ENCODE data around the gene ACTR3C.
"Not testable (repeated sequence)": the region's sequence is repeated elsewhere in the genome, so short reads cannot be mapped to it uniquely, and the experiment has no call there.

ACTR3C gene

GRCh38 chr7:150313870-150314269, 9.5 kb downstream of the ACTR3C start:
- DNase-seq (ENCODE audit: low spot score) = no peak

GRCh38 chr7:150313367-150313809, 10.0 kb downstream of the ACTR3C start:
- no peak for DNase-seq (ENCODE audit: low spot score)

DNA sequence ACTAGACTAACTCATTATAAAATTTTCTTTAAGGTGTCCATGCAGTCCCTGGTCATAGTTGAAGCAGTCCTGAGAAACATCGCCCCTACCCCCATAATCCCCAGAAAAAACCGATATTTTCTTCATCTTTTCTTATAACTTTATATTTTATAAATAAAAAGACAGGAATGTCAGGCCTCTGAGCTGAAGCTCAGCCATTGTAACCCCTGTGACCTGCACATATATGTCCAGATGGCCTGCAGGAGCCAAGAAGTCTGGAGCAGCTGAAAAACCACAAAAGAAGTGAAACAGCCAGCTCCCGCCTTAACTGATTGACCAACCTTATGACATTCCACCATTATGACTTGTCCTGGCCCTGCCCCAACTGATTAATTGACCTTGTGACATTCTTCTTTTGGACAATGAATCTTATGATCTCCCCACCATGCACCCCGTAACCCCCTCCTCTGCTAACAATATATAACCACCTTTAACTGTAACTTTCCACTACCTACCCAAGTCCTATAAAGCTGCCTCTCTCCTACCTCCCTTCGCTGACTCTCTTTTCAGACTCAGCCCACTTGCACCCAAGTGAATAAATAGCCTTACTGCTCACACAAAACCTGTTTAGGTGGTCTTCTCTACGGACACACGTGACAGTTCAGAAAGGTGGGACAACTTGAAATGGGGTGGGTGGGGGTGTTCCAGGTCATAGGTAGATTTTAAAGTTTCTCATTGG, 10.5 kb downstream of the ACTR3C start:
- not testable (repeated sequence) for DNase-seq (ENCODE audit: low spot score)

DNA sequence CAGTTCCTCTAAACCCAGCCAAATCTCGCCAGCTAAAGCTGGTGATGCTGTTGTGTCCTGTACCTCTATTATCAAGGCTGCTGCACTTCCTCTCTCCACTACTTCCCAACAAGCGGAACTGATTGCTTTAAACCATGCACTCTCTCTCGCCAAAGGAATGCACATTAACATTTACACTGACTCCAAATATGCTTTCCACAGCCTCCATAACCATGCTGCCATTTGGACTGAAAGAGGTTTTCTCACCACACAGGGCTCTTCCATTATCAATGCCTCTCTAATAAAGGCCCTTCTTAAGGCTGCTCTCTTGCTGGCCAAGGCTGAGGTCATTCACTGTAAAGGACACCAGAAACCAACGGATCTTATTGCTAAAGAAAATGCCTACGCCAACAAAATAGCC, 11.6 kb downstream of the ACTR3C start:
- DNase-seq (ENCODE audit: low spot score) = no peak

GRCh38 chr7:150311146-150311545, 12.2 kb downstream of the ACTR3C start:
- no peak for DNase-seq (ENCODE audit: low spot score)

DNA sequence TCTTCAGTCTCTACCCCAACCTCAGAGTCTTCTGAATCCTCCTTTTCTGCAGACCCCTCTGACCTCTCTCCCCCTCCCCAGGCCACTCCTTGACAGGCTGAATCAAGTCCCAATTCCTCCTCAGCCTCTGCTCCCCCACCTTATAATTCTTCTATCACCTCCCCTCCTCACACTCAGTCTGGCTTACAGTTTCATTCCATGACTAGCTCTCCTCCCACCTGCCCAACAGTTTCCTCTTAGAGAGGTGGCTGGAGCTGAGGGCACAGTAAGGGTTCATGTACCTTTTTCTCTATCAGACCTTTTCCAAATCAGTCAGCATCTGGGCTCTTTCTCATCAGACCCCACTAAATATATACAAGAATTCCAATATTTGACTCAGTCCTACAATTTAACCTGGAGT, 14.8 kb downstream of the ACTR3C start:
- no peak for DNase-seq (ENCODE audit: low spot score)

- DNase-seq (ENCODE audit: low spot score) = no peak
Observed at GRCh38 chr7:150307904-150308303, 15.4 kb downstream of the ACTR3C start.

DNA sequence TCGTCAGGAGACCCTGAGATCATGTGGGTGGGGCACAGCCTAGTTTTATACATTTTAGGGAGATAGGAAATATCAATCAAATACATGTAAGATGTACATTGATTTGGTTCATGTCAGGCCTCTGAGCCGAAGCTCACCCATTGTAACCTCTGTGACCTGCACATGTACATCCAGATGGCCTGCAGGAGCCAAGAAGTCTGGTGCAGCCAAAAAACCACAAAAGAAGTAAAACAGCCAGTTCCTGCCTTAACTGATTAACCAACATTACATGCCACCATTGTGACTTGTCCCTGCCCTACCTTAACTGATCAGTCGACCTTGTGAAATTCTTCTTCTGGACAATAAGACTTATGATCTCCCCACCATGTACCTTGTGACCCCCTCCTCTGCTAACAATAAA, 16.2 kb downstream of the ACTR3C start:
- no peak for DNase-seq (ENCODE audit: low spot score)

DNA sequence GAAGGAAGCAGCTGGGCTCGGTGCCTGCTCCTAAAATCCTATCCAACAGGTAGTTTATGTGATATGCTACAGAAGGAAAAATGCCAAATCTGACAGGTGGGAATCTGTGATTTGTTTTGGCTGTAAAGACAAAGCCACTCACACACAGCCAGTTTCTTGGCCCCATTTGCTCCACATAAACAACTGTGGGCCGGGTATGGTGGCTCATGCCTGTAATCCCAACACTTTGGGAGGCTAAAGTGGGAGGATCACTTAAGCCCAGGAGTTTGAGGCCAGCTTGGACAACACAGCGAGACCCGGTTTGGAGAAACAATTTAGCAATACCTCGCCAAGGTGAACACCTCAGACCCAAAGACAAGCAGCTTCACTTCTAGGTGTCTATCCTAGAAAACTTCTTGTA, 17.0 kb downstream of the ACTR3C start:
- not testable (repeated sequence) for DNase-seq (ENCODE audit: low spot score)

- DNase-seq (ENCODE audit: low spot score) = not testable (repeated sequence)
Observed at GRCh38 chr7:150305903-150306284, 17.5 kb downstream of the ACTR3C start.

- not testable (repeated sequence) for DNase-seq (ENCODE audit: low spot score)
Observed at GRCh38 chr7:150305259-150305902, 18.0 kb downstream of the ACTR3C start.

DNA sequence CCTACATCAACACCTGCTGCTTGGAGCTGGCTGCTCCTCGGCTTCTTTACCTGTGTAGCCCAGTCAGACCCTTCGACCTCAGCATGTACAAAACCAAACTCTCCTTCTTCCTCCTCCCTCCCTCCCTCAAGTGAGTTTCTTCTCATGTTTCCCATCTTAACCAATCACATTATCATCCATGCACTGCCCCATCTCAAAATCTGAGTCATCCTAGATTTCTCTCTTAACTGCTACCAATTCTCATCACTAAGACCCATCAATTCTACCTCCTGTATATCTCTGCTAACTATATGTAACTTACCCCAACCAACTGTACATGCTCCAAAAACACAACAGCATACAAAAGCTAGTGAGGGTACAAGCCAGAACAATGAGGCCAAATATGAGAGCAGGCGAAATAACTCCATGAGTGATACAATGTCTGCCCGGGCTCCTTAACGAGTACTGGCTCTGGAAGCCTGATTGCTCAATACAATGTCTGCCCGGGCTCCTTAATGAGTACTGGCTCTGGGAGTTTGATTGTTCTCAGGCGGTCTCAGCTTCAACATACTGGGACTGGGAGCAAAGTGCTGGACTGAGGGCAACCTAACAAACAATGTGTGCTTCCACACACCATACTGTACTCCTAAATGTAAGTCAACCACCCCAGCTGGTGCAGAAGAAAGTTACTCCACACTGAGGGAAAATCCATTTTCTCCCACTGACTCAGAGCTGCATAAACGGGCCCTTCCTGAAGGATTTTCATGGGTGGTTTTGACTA, 18.7 kb downstream of the ACTR3C start:
- DNase-seq (ENCODE audit: low spot score) = not testable (repeated sequence)

DNA sequence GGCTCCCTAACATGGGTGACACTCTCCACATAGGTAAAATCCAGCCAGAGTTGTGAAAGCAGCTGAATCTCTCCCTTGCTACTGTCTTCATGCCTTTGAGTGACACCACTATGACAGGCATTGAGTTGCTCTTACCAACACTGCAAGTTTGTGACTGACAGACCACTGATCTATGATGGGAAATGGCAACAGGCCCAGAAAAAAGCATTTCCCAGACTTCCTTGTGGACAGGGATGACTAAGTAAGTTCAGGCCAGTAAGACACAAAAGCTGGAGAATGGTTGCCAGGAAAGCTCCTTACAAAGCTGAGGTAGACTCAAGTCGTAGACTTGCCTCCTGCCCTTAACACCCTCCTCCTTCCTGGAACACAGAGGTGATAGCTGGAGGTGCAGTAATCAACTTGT, 20.4 kb downstream of the ACTR3C start:
- not testable (repeated sequence) for DNase-seq (ENCODE audit: low spot score)

- DNase-seq (ENCODE audit: low spot score) = not testable (repeated sequence)
Observed at GRCh38 chr7:150297978-150298377, 25.4 kb downstream of the ACTR3C start.

DNA sequence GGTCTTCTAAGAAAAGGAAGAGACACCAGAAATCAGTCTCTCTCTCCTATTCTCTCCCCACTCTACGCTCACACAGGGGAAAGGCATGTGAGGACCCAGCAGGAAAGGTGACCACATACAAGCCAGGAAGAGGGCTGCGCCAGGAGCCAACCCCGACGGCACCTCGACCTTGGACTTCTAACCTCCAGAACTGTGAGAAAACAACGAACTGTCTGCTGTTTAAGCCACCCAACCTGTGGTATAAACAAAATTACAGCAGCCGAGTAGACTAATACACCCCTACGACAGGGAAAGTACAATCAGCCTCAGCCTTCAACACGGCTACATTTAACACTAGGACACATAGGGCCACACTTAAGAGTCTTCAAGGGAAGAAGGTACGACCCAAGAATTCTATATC, 26.5 kb downstream of the ACTR3C start:
- DNase-seq (ENCODE audit: low spot score) = not testable (repeated sequence)

GRCh38 chr7:150295614-150296013, 27.7 kb downstream of the ACTR3C start:
- not testable (repeated sequence) for DNase-seq (ENCODE audit: low spot score)

DNA sequence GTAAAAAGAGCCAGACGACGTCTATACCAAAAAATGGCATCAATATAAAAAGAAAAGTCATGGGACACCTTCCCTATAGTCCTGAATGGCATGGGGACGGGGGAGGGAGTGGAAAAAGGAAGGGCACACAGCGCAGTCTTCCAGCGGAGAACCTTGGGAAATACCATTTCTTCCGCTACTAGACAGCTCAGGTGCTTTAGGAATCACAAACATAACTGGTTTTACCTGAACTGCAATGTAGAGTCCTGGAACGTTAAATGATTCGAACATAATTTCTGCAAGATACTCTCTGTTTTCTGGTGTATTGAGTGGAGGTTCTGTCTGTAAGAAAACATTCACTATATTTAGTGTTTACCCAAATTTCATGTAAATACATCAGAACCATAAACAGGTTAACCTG, 28.3 kb downstream of the ACTR3C start:
- not testable (repeated sequence) for DNase-seq (ENCODE audit: low spot score)

DNA sequence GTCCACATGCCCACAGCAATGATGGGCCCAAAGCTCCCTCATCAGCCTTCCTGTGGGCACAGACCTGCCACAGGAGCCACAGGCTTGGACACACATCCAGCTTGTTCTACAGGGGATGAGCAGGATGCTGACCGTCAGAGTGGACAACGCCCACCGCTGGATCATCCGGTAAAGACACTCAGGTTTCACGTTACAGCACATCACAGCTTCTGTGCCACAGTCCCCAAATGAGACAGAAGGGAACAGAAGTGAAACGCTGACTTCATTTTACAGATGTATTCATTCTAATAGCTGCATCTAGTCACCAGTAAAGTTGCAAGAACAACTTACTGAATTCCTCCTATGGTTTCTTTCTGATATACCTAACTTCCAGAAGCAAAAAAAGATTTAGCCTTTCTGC, 33.0 kb downstream of the ACTR3C start:
- not testable (repeated sequence) for DNase-seq (ENCODE audit: low spot score)

GRCh38 chr7:150288816-150289215, 34.5 kb downstream of the ACTR3C start:
- DNase-seq (ENCODE audit: low spot score) = not testable (repeated sequence)

- DNase-seq (ENCODE audit: low spot score) = not testable (repeated sequence)
Observed at GRCh38 chr7:150287815-150288214, 35.5 kb downstream of the ACTR3C start.

DNA sequence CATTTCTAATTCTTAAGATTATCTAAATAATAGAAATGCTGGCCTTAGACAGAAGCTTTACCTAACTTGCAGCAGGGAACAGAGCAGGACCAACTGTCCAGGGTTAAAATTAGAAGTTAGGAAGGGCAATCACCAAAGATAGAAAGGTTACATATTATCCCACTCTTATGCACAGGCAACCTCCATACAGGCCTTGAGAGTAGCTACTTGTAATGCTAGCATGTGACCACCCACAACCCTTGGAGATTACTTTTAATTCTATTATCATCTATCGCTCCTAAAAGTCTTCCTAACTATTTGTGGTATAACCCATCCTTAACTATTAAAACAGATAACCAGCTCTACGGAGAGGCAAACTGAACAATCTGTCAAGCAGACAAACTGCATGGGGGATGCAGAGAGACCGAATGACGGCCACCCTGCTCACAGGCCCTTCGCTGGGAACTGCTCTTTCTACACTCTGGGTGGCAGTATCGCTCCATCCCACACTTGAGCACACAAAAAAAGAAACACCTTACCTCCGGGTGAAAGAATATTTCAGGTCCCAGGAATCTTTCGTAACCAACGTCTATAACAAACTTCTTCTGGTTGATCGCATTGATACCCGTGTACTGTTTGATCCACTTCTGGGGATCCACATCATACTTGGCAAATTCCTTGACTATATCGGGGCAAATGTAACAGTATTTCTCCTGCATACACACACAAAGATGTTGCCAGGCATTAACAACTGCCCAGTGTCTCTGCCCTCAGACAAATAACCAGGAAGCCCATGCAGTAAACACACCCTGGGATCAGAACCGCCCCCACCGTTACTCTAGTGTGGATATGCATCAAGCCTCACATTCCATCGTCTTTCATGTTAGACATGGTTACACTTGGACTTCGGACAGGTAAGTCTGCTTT, 37.2 kb downstream of the ACTR3C start:
- DNase-seq (ENCODE audit: low spot score) = not testable (repeated sequence)

GRCh38 chr7:150283608-150284007, 39.7 kb downstream of the ACTR3C start:
- DNase-seq (ENCODE audit: low spot score) = not testable (repeated sequence)

Measured in AG08396 (cell line).